Lower lobe of right lung (tissue), 2 donors: Measurements from ENCODE around the gene LUC7L. TPM values are rescaled to one million over a fixed set of nuclear protein-coding genes. Genes with fewer than 3 reads are reported as not detected.

ENCODE experiments used
- ATAC-seq, 2 donors: fragments of 200-7000 bp; cut with Tn5 transposase; one replicate each; pipeline ENCODE4 v1.9.1; 2020 to 2022; ENCODE audit warnings: mild to moderate bottlenecking in 2 of 2, moderate library complexity in 2 of 2
- DNase-seq: peaks from one replicate; pipeline ENCODE4 v3.0.0-alpha.2; 2020
- H3K27ac ChIP-seq: fragments of 200-600 bp; one replicate; pipeline ENCODE4 v1.8.0; 2022
- H3K27me3 ChIP-seq: fragments of 200-600 bp; one replicate; pipeline ENCODE4 v1.8.0; 2022; ENCODE audit warnings: low read depth
- H3K36me3 ChIP-seq: fragments of 200-600 bp; one replicate; pipeline ENCODE4 v1.8.0; 2022; ENCODE audit warnings: mild to moderate bottlenecking
- H3K4me1 ChIP-seq: fragments of 200-600 bp; one replicate; pipeline ENCODE4 v1.8.0; 2022
- H3K4me3 ChIP-seq: fragments of 200-600 bp; one replicate; pipeline ENCODE4 v1.8.0; 2022; ENCODE audit warnings: mild to moderate bottlenecking
- H3K9me3 ChIP-seq: fragments of 200-600 bp; one replicate; pipeline ENCODE4 v1.8.0; 2022
- intact Hi-C: fragments of 100-400 bp; cut with DNase I; formaldehyde crosslinking; loops from one replicate; pipeline ENCODE4 v1.11.0; 2022
- total RNA-seq: library from RNA; stranded (reverse); fragmentation: NEBNext Ultra II Directional; extraction: Animal tissue kit (Norgen Biotek cat#: 25700); gene quantifications from one replicate; pipeline ENCODE4 v1.2.1, GENCODE V29; 2021
- TF ChIP-seq, protein P1 (sequence below): fragments of 200-600 bp; IDR thresholded peaks from one replicate; pipeline ENCODE4 v1.8.0; 2022; ENCODE audit warnings: antibody characterized with exemption, mild to moderate bottlenecking
- donor health status: DM: no; HTN: yes; CAD: no; lungs with severe emphysema.

Gene LUC7L
- total RNA-seq, 1 donor from 2014 or later: 70.9 TPM

DNA sequence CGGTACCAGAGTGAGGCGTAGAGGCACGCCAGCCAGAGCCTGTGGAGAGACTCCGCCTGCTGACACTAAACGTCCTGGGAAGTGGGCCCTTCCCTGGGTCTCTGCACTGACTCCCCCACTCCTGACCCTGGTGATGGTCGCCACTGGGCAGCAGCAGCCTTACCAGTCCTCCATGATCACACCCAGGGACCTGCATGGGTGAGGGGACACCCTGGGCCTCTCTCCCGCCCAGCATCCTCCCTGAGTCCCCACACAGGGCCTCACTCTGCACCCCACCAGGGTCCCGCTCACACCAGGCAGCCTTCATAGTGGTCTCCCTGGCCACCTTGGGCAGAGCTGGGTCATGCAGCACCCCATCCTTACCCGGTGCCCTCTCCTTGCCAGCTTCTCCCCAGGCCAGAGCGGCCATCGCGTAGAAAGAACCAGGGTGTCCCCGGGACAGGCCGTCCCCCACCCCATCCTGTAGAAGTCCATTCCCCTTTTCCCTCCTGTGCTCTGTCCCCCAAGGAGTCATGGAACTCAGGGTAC is 35.8 kb upstream of the LUC7L start:
- ATAC-seq: peak in 1 of 2 donors; percentile 4
- intact Hi-C loops: no loop called here
- no peaks in the 10 kb centered on the region for H3K9me3 ChIP-seq
- no peak overlapping the region for H3K4me3 ChIP-seq
- TF ChIP-seq, protein P1, sequence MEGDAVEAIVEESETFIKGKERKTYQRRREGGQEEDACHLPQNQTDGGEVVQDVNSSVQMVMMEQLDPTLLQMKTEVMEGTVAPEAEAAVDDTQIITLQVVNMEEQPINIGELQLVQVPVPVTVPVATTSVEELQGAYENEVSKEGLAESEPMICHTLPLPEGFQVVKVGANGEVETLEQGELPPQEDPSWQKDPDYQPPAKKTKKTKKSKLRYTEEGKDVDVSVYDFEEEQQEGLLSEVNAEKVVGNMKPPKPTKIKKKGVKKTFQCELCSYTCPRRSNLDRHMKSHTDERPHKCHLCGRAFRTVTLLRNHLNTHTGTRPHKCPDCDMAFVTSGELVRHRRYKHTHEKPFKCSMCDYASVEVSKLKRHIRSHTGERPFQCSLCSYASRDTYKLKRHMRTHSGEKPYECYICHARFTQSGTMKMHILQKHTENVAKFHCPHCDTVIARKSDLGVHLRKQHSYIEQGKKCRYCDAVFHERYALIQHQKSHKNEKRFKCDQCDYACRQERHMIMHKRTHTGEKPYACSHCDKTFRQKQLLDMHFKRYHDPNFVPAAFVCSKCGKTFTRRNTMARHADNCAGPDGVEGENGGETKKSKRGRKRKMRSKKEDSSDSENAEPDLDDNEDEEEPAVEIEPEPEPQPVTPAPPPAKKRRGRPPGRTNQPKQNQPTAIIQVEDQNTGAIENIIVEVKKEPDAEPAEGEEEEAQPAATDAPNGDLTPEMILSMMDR: no peak
- no peak overlapping the region for H3K27ac ChIP-seq
- DNase-seq: no peak
- H3K27me3 ChIP-seq: no peaks in the 10 kb centered on the region
- H3K36me3 ChIP-seq: peaks cover 53% of the 10 kb centered on the region
- no peaks in the 10 kb centered on the region for H3K4me1 ChIP-seq

DNA sequence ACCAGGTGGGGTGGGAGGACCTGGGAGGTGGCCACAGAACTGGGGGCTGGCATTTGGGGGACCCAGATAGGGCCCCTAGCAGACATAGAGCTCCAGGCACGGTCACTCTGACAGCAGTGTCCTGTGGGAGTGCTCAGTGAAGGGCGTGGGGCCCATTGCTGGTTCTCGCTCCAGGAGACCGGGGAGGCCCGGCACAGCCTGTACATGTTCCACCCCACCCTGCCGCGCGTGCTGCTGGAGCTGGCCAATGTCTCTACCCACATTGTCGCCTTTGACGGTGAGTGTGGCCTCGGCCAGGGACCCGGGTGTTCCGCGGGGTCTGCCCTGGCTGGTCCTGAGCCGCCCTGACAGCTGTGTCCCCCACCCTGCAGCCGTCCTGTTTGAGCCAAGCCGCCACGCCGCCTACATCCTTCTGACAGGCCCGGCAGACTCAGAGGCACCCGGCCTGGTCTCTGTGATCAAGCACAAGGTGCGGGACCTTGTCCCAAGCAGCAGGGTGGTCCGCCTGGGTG is 35.2 kb upstream of the LUC7L start:
- TF ChIP-seq, protein P1: no peak
- ATAC-seq: no peak
- no peak for DNase-seq
- intact Hi-C loops: no loop called here
- H3K4me3 ChIP-seq: no peak overlapping the region
- no peaks in the 10 kb centered on the region for H3K27me3 ChIP-seq
- H3K36me3 ChIP-seq: peaks cover 59% of the 10 kb centered on the region
- no peaks in the 10 kb centered on the region for H3K9me3 ChIP-seq
- no peak overlapping the region for H3K27ac ChIP-seq
- no peaks in the 10 kb centered on the region for H3K4me1 ChIP-seq

DNA sequence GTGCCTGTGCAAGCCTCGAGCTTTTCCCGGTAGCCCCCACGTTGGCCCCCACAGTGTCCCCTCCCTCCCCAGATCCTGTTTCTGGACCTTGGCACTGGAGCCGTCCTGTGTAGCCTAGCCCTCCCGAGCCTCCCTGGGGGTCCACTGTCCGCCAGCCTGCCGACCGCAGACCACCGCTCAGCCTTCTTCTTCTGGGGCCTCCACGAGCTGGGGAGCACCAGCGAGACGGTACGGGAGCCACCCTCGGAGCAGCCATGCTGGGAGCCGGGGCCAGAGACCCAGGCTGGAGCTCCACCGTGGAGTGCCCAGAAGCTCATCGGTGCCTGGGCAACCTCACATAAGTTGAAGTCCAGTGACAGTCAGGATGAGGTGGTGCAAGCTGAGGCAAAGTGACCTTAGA is 34.7 kb upstream of the LUC7L start:
- no peaks in the 10 kb centered on the region for H3K27me3 ChIP-seq
- peaks cover 64% of the 10 kb centered on the region for H3K36me3 ChIP-seq
- no peak overlapping the region for H3K27ac ChIP-seq
- ATAC-seq: no peak
- H3K9me3 ChIP-seq: no peaks in the 10 kb centered on the region
- H3K4me1 ChIP-seq: no peaks in the 10 kb centered on the region
- no peak overlapping the region for H3K4me3 ChIP-seq
- intact Hi-C loops: no loop called here
- DNase-seq: no peak
- TF ChIP-seq, protein P1: no peak

DNA sequence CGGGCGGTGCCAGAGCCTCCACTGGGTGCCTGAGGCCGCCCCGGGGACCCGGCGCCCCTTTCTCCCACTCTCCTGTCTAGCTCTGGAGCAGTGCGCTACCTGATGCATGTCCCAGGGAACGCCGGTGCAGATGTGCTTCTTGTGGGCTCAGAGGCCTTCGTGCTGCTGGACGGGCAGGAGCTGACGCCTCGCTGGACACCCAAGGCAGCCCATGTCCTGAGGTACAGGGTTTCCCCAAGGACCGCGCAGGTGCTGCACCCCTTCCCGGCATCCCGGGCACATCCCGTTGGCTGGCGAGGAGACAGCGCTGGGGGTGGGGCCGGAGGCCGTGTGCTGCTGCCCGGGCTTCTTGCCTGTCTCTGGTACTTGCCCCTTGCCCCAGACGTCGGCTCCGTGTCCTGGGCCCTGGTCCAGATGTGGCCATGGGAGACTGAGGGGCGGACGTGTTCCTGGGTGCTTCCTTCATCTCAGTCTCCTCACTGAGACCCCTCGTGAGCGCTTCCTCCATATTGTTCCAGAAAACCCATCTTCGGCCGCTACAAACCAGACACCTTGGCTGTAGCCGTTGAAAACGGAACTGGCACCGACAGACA is 34.0 kb upstream of the LUC7L start:
- no peak for ATAC-seq
- intact Hi-C loops: no loop called here
- TF ChIP-seq, protein P1: no peak
- no peaks in the 10 kb centered on the region for H3K4me1 ChIP-seq
- no peak overlapping the region for H3K4me3 ChIP-seq
- no peak overlapping the region for H3K27ac ChIP-seq
- peaks cover 64% of the 10 kb centered on the region for H3K36me3 ChIP-seq
- H3K9me3 ChIP-seq: no peaks in the 10 kb centered on the region
- DNase-seq: no peak
- no peaks in the 10 kb centered on the region for H3K27me3 ChIP-seq

DNA sequence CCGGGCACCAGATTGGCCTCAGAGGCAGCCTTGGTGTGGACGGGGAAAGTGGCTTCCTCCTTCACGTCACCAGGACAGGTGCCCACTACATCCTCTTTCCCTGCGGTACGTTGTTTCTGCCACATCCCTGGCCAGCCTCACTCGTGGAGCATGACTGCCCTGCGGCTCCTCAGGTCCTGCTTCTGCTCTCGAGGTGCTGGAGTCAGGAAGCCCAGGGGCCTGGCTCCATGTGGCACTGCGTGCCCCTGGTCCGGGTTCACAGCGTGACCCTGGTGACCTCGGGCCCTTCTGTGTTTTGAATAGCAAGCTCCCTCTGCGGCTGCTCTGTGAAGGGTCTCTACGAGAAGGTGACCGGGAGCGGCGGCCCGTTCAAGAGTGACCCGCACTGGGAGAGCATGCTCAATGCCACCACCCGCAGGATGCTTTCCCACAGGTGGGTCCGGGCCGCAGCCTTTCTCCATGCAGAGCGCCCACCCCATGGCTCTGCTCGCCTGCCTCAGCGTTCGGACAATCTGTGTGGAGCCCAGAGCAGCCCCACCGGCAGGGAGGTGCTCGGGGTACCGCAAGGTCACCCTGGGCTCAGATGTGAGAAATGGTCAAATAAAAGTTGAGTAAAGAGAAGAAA is 33.0 kb upstream of the LUC7L start:
- ATAC-seq (no peak), DNase-seq (no peak)
- Histone ChIP-seq H3K27me3 (no peaks in the 10 kb centered on the region), H3K9me3 (no peaks in the 10 kb centered on the region), H3K27ac (no peak overlapping the region), H3K4me3 (no peak overlapping the region), H3K36me3 (peaks cover 64% of the 10 kb centered on the region), H3K4me1 (no peaks in the 10 kb centered on the region)
- intact Hi-C loops: no loop called here
- TF ChIP-seq, protein P1: no peak
